Endothelial cell of coronary artery (primary cell): Measurements from ENCODE around the gene YEATS4. TPM values are rescaled to one million over a fixed set of nuclear protein-coding genes. Genes with fewer than 3 reads are reported as not detected.

Source experiments
- total RNA-seq: library from RNA; depleted of rRNA; stranded (reverse); fragments of >200 nt; gene quantifications from 2 replicates; pipeline ENCODE4 v1.2.3, GENCODE V29; 2014

Gene YEATS4
- 14.1 and 15.2 TPM in 2 replicates for total RNA-seq

GRCh38 chr12:69359531-69360347 lies at the start of gene YEATS4:
Gene YEATS4, plus strand, starts transcription at chr12:69359743. Its CDS starts 230 bp downstream, at chr12:69359973.

GRCh38 chr12:69348162-69348938 lies 11.2 kb upstream of the YEATS4 start, which contains the start of gene LYZ:
Gene LYZ, plus strand, starts transcription at chr12:69348381. Its CDS starts 28 bp downstream, at chr12:69348409.

Other genes starting within 250 kb of the YEATS4 start
- gene CPSF6, start 120.2 kb upstream of the YEATS4 start, total RNA-seq: 23.7 and 28.6 TPM in 2 replicates
- not detected in 2 replicates for gene LYZ, start 11.4 kb upstream of the YEATS4 start, total RNA-seq
- 12.4 and 18.0 TPM in 2 replicates for gene FRS2, start 110.6 kb downstream of the YEATS4 start, total RNA-seq
- 271 and 286 TPM in 2 replicates for gene CCT2, start 225.7 kb downstream of the YEATS4 start, total RNA-seq